ENCODE data around the gene DDX42. TPM values are rescaled to one million over a fixed set of nuclear protein-coding genes. Genes with fewer than 3 reads are reported as not detected.
A peak's percentile ranks its signal among the peaks of the same experiment; 100 is the strongest.

The DDX42 gene
- total and polyA plus RNA-seq, 2 experiments from 2014 or later = 31.1 to 79.9 TPM

- TF ChIP-seq EZH2phosphoT487 (IDR thresholded peaks at IDR 0.05; ENCODE audit: low read depth, severe bottlenecking, unreplicated experiment) (no peak), EZH2 (IDR thresholded peaks at IDR 0.05; ENCODE audit: borderline replicate concordance) (no peak), CTCF (IDR thresholded peaks at IDR 0.05; ENCODE audit: poor library complexity) (no peak)
- under 1% methylated on average over 14 of the region's 14 CpGs for WGBS (ENCODE audit: low lambda C conversion rate, missing lambda C conversion rate)
- no peaks in the 10 kb centered on the region for H3K9me3 ChIP-seq (ENCODE audit: low read depth)
- H3K4me2 ChIP-seq = peak overlapping the region; percentile 88
- peak overlapping the region; percentile 93 for H3K27ac ChIP-seq
- H3K36me3 ChIP-seq (replicated peaks; ENCODE audit: insufficient read depth, low read depth) = no peaks in the 10 kb centered on the region
- H3K9me2 ChIP-seq (replicated peaks; ENCODE audit: insufficient read depth) = no peaks in the 10 kb centered on the region
- no peak for DNase-seq (ENCODE audit: low spot score)
- H3K27me3 ChIP-seq = no peaks in the 10 kb centered on the region
- peak overlapping the region; percentile 77 for H2AFZ ChIP-seq
- H3K4me1 ChIP-seq (ENCODE audit: insufficient read depth) = peaks cover 15% of the 10 kb centered on the region
- H3K79me2 ChIP-seq = peaks cover 38% of the 10 kb centered on the region
- H4K20me1 ChIP-seq (ENCODE audit: insufficient read depth, poor library complexity, severe bottlenecking) = no peaks in the 10 kb centered on the region
- peak overlapping the region; percentile 76 for H3K4me3 ChIP-seq
Measured at GRCh38 chr17:63741143-63741407, 32.9 kb upstream of the DDX42 start.

GRCh38 chr17:63741408-63742173, 32.4 kb upstream of the DDX42 start, which contains the start of gene STRADA:
STRADA (minus strand) TSS chr17:63741799; CDS start chr17:63728369, 13,430 bp downstream.
- Histone ChIP-seq H3K4me1 (ENCODE audit: insufficient read depth) (peaks cover 15% of the 10 kb centered on the region), H3K27ac (peak within 1 kb of the TSS; percentile 93), H3K79me2 (peaks cover 33% of the 10 kb centered on the region), H3K4me2 (peak within 1 kb of the TSS; percentile 88), H3K27me3 (no peaks in the 10 kb centered on the region), H3K4me3 (peak within 1 kb of the TSS; percentile 76), H3K36me3 (replicated peaks; ENCODE audit: insufficient read depth, low read depth) (no peaks in the 10 kb centered on the region), H4K20me1 (ENCODE audit: insufficient read depth, poor library complexity, severe bottlenecking) (no peaks in the 10 kb centered on the region), H3K9me2 (replicated peaks; ENCODE audit: insufficient read depth) (no peaks in the 10 kb centered on the region), H2AFZ (peak within 1 kb of the TSS; percentile 77), H3K9me3 (ENCODE audit: low read depth) (no peaks in the 10 kb centered on the region)
- TF ChIP-seq EZH2 (IDR thresholded peaks at IDR 0.05; ENCODE audit: borderline replicate concordance) (no peak), EZH2phosphoT487 (IDR thresholded peaks at IDR 0.05; ENCODE audit: low read depth, severe bottlenecking, unreplicated experiment) (no peak), CTCF (IDR thresholded peaks at IDR 0.05; ENCODE audit: poor library complexity) (no peak)
- DNase-seq (ENCODE audit: low spot score) = peak; percentile 100
- WGBS (ENCODE audit: low lambda C conversion rate, missing lambda C conversion rate) = under 1% methylated on average over 39 of the region's 61 CpGs

- no peak overlapping the region for H2AFZ ChIP-seq
- H3K9me2 ChIP-seq (replicated peaks; ENCODE audit: insufficient read depth) = no peaks in the 10 kb centered on the region
- no peaks in the 10 kb centered on the region for H4K20me1 ChIP-seq (ENCODE audit: insufficient read depth, poor library complexity, severe bottlenecking)
- no peaks in the 10 kb centered on the region for H3K27me3 ChIP-seq
- peak overlapping the region; percentile 38 for H3K4me2 ChIP-seq
- TF ChIP-seq CTCF (IDR thresholded peaks at IDR 0.05; ENCODE audit: poor library complexity) (no peak), EZH2phosphoT487 (IDR thresholded peaks at IDR 0.05; ENCODE audit: low read depth, severe bottlenecking, unreplicated experiment) (no peak), EZH2 (IDR thresholded peaks at IDR 0.05; ENCODE audit: borderline replicate concordance) (no peak)
- 65% methylated on average over 8 of the region's 8 CpGs for WGBS (ENCODE audit: low lambda C conversion rate, missing lambda C conversion rate)
- peak overlapping the region; percentile 15 for H3K27ac ChIP-seq
- H3K4me1 ChIP-seq (ENCODE audit: insufficient read depth) = no peaks in the 10 kb centered on the region
- DNase-seq (ENCODE audit: low spot score) = peak; percentile 7
- H3K4me3 ChIP-seq = no peak overlapping the region
- no peaks in the 10 kb centered on the region for H3K36me3 ChIP-seq (replicated peaks; ENCODE audit: insufficient read depth, low read depth)
- no peaks in the 10 kb centered on the region for H3K79me2 ChIP-seq
- H3K9me3 ChIP-seq (ENCODE audit: low read depth) = no peaks in the 10 kb centered on the region
Measured at GRCh38 chr17:63751806-63752205, 22.2 kb upstream of the DDX42 start.

All from hepatocyte (in vitro differentiated cells).